Measurements from ENCODE around the gene SERINC4.

- TF ChIP-seq CTCF (IDR thresholded peaks at IDR 0.05; ENCODE audit: low read depth, low read length) (no peak), MAX (IDR thresholded peaks at IDR 0.05; ENCODE audit: low read depth, low read length) (no peak), POLR2A (IDR thresholded peaks at IDR 0.05; ENCODE audit: extremely low read depth, insufficient read length) (no peak)
Observed at GRCh38 chr15:43774062-43774461, 26.0 kb downstream of the SERINC4 start.
